ENCODE measurements around the gene WBP2. TPM values are rescaled to one million over a fixed set of nuclear protein-coding genes. Genes with fewer than 3 reads are reported as not detected.

Gene WBP2
- total and polyA plus RNA-seq, 9 of the 15 experiments (the other 6 are each of a cell fraction or from before 2014, with no cell fraction given), result 2.2 to 74.3 (median 20.0) TPM

- TF ChIP-seq ATF6 (CRISPR knock-in tag; IDR thresholded peaks at IDR 0.05) (no peak), NFIC (IDR thresholded peaks at IDR 0.05) (peak; percentile 71), CCAR2 (IDR thresholded peaks at IDR 0.05; ENCODE audit: low read depth, low read length) (no peak), ZNF584 (CRISPR knock-in tag; IDR thresholded peaks at IDR 0.05; ENCODE audit: low read depth) (no peak), TSHZ1 (CRISPR knock-in tag; IDR thresholded peaks at IDR 0.05) (no peak), PTBP1 (IDR thresholded peaks at IDR 0.05; ENCODE audit: low read depth, low read length) (no peak), ARID4B (CRISPR knock-in tag; IDR thresholded peaks at IDR 0.05) (no peak), ZKSCAN1 (IDR thresholded peaks at IDR 0.05; ENCODE audit: low read depth, low read length) (no peak), RBM17 (IDR thresholded peaks at IDR 0.05; ENCODE audit: borderline replicate concordance, low read depth, low read length) (no peak)
- TF ChIP-seq, protein P1, sequence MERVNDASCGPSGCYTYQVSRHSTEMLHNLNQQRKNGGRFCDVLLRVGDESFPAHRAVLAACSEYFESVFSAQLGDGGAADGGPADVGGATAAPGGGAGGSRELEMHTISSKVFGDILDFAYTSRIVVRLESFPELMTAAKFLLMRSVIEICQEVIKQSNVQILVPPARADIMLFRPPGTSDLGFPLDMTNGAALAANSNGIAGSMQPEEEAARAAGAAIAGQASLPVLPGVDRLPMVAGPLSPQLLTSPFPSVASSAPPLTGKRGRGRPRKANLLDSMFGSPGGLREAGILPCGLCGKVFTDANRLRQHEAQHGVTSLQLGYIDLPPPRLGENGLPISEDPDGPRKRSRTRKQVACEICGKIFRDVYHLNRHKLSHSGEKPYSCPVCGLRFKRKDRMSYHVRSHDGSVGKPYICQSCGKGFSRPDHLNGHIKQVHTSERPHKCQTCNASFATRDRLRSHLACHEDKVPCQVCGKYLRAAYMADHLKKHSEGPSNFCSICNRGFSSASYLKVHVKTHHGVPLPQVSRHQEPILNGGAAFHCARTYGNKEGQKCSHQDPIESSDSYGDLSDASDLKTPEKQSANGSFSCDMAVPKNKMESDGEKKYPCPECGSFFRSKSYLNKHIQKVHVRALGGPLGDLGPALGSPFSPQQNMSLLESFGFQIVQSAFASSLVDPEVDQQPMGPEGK (CRISPR knock-in tag; IDR thresholded peaks at IDR 0.05; ENCODE audit: borderline replicate concordance), result no peak
- TF ChIP-seq, protein P2, sequence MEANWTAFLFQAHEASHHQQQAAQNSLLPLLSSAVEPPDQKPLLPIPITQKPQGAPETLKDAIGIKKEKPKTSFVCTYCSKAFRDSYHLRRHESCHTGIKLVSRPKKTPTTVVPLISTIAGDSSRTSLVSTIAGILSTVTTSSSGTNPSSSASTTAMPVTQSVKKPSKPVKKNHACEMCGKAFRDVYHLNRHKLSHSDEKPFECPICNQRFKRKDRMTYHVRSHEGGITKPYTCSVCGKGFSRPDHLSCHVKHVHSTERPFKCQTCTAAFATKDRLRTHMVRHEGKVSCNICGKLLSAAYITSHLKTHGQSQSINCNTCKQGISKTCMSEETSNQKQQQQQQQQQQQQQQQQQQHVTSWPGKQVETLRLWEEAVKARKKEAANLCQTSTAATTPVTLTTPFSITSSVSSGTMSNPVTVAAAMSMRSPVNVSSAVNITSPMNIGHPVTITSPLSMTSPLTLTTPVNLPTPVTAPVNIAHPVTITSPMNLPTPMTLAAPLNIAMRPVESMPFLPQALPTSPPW (CRISPR knock-in tag; IDR thresholded peaks at IDR 0.05), result peak; percentile 62
These were observed 23.3 kb upstream of the WBP2 start, which contains the start of gene TRIM47 (continued) for GRCh38 chr17:75878174-75878998.

Data from K562 (cell line).